Measurements from ENCODE around the gene VPS35L.

The VPS35L gene, protein sequence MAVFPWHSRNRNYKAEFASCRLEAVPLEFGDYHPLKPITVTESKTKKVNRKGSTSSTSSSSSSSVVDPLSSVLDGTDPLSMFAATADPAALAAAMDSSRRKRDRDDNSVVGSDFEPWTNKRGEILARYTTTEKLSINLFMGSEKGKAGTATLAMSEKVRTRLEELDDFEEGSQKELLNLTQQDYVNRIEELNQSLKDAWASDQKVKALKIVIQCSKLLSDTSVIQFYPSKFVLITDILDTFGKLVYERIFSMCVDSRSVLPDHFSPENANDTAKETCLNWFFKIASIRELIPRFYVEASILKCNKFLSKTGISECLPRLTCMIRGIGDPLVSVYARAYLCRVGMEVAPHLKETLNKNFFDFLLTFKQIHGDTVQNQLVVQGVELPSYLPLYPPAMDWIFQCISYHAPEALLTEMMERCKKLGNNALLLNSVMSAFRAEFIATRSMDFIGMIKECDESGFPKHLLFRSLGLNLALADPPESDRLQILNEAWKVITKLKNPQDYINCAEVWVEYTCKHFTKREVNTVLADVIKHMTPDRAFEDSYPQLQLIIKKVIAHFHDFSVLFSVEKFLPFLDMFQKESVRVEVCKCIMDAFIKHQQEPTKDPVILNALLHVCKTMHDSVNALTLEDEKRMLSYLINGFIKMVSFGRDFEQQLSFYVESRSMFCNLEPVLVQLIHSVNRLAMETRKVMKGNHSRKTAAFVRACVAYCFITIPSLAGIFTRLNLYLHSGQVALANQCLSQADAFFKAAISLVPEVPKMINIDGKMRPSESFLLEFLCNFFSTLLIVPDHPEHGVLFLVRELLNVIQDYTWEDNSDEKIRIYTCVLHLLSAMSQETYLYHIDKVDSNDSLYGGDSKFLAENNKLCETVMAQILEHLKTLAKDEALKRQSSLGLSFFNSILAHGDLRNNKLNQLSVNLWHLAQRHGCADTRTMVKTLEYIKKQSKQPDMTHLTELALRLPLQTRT

DNA sequence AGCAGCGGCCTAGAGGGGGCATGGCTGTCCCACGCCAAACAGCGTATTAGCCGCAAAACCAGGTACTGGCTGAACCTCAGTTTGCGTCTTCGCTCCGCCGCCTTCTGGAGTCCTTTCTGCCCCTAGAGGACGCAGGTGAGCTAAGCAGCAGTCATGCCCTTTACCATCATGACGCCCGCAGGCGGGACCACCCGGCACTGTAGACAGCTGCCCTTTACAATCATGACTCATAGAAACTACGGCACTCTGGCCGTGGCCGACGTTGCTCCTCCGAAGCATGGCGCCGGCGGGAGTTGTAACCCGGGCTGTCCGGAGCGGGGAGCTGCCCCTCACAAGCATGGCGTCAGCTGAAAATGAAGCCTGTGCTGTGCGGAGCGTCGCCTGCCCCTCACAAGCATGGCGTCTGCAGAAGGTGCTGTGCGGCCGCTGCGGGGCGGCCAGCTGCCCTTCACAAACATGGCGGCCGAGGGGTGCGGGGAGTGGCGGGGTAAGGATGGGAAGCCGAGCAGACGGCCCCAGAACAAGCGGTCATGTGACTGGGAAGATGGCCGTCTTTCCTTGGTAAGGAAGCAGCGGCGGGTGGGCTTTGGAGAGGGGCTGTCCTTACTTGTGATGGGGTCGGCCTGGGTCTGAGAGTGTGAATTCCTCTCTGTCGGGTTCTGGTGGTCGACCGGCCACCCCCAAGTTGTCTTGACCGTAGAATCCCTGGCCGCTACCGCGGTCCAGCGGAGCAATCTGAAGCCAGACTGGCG, at the start of gene VPS35L:
Gene VPS35L (plus strand): TSS at position 518 of the 752 bp plus-strand sequence. CDS start 27 bp downstream, at position 545.
- peak; percentile 99 for DNase-seq

DNA sequence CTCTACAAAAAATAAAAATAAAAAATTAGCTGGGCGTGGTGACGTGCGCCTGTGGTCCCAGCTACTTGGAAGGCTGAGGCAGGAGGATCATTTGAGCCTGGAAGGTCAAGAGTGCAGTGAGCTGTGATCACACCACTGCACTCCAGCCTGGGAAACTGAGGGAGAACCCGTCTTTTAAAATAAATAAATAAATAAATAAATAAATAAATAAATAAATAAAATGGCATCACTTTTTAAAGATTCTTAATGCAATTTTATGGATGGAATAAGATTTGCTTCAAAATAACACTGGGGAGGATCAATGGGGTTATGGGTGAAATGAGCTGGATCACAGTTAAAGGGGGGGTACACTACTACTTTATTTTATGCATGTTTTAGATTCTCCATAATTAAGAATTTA, 48.5 kb upstream of the VPS35L start:
- DNase-seq = no peak

DNA sequence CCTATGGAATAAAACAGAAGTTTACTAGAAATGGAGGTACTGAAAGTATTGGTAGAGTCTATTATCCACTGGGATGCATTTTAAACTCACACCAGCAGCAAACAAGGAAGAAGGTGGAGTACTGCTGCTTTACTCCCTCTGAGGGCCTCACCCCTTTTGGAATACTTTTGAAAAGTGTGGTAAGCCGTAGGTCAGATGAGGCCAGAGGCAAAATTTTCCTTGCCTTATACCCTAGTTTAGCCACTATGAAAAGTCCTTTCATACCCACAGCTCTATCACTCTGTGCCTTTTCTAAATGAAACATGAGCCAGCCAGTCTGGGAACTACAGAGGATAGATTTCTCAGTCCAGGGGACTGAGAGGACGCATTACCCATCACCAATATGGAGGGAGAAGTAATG, 47.6 kb upstream of the VPS35L start:
- no peak for DNase-seq

DNA sequence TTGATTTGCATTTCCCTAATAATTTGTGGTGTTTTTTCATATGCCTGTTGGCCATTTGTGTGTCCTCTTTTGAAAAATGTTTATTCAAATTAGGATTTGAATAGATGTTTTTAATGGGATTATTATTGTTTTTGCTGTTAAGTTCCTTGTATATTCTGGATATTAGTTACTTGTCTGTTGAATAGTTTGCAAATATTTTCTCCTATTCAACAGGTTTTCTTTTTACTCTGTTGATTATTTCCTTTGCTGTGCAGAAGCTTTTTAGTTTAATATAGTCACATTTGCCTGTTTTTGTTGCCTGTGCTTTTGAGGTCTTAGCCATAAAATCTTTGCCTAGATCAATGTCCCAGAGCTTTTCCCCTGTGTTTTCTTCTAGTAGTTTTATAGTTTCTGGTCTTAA, 43.2 kb upstream of the VPS35L start:
- no peak for DNase-seq

DNA sequence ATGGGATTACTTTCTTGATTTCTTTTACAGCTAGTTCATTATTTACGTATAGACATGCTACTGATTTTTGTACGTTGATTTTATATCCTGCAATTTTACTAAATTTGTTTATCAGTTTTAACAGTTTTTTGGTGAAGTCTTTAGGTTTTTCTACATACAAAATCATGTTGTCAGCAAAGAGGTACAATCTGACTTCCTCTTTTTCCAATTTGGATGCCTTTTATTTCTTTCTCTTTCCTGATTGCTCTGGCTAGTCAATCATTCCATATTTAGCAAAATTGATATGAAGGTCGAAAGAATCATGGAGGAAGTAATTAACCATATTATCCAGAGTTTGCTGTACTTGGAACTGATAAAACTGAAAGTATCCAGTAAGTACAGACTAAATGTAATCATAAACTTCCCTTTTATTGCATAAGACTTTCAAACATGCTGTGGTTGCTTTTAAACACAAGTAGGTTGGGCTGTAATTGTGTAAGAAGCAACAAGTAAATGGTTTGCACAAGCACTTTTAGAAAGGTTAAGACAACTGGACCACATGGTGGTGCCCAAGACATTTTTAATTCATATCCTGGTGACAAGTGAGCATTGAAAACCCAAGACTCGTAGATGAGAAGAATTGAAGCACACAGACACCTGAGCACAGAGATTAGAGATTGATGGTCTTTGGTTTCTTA, 42.0 kb upstream of the VPS35L start:
- no peak for DNase-seq

DNA sequence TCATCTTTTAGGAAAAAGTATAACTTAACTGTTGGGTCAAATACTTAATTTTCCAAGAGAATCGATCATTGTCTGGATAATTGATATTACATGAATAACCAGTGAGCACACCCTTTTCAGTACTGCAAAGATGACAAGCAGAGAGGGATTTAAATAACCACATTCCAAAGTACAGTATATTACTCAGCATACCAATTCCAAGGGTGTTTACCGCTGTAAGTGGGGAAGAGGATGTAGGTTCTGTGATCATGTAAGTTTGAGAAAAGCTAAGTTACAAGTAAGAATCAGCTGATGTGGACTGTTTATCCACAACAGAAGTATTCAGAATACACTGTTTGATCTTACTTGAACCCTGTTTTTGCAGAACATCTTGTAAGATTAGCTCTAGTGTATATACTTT, 39.7 kb upstream of the VPS35L start:
- DNase-seq = no peak

DNA sequence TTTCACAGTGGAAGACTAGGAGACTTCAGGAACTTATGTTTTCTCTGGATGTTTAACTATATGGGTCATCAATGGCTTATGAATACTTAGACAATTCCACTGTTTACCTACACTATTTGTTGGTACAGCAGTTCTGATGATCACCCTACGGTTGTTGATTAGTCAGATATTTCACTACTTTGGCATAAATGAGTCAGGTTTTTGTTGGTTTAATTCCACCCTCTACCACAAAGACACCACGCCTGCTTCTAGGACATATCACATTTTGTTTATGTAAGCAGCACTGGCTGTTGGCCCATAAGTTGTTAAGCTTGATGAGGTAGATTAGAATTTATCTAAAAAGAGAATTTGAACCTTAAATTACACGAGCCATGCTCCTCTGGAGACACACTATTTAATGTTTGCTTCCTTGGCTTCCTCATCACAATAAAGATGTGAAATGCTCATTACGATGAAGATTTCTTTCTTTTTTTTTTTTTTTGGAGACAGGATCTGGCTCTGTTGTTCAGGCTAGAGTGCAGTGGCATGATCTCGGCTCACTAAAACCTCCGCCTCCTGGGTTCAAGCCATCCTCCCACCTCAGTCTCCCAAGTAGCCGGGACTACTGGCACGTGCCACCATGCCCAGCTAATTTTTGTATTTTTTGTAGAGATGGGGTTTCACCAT, 37.9 kb upstream of the VPS35L start:
- no peak for DNase-seq

DNA sequence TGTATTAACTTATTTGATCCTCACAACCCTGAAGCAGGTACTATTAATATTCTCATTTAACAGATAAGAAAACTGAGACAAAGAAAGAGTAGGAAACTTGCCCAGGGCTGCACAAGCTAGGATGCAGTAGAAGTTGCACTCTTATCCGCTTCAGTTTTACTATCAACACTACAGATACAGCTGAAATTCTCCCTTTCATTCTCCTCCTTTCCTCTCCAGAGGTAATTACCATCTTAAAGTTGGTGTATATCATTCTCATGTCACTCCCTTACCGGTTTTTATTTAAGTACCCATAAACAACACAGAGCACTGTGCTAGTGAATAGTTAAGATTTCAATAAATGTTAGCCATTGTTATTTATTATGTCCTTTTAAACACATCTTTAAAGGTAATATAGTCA, 37.1 kb upstream of the VPS35L start:
- DNase-seq = no peak

DNA sequence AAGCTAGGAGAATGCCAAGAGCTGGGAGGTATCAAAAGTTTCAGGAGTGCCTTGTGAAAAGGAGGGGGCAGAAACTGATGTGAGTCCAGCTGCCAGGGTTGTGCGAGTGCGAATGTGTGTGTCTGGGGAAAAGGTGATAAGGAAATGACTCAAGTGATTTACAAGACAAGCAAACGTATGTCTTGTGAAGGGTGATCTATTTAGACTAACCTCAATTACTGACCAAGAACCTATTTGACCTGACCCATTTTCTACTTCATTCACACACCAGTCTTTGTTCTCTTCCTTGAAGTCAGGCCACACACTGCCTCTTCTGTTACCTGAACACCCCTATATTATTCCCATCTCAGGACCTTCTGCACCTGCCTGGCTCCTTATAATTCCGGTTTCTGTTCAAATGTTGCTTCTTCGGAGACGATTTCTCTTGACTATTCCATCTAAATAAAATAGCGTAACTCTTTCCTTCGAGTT, 34.6 kb upstream of the VPS35L start:
- peak; percentile 24 for DNase-seq

DNA sequence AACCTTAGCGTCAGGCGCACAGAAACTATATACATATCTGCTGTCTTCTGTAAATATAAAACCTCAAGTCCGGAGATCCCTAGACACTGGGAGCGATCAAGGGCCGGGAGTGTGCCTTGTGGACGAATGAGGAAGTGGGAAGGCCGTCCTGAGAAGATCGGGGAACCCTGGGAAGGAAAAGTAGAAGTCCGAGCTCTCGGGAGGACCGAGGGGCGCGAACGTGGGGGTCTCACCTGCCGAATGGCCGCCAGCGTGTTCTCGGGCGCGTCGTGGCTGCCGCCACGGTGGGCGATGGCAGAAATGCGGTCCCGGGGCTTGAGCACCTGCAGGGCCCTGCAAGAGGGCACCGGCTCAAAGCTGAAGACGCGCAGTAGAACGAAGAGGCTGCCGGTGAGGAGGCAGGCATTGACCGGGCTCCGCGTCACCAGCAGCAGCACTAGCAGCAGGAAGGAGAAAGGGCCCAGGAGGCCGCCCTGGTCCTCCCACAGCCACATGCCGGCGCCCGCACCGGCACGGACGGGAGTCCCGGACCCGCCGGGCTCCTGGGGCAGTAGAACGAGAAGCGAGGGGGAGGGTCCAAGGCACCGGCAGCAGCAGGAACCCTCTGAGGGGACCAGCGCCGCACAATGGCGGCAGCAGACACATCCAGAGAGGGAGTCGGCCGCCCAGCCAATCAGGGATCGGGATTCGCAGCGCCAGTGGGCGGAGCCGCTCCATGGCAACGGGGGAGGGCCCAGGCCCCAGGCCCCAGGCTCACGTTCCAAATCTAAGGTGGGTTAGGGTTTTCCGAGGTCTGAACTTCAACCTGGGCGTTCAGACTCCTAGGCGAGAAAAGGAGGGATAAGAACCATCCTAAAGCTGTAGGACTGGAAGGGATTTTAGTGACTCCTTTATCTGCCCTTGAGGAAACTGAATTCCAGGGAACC, 33.8 kb upstream of the VPS35L start, which contains the start of gene GDE1:
Gene GDE1 (minus strand): TSS at position 628 of the 926 bp plus-strand sequence. CDS start 134 bp downstream, at position 494.
- DNase-seq = peak; percentile 97

DNA sequence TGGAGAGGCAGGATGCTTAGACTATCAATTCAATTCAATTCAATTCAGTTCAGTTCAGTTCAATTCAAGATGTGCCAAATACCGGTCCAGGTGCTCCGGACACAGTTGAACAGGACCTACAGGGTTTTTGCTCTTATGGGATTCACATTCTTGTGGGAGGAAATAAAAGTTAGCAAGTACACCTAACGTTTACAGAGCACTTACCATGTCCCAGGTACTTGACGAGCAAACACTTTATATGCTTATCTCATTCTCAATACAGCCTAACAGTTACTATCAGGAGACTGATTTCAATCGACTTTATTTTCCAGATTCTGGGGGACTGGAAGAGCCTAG, 33.1 kb upstream of the VPS35L start:
- DNase-seq = peak; percentile 42

DNA sequence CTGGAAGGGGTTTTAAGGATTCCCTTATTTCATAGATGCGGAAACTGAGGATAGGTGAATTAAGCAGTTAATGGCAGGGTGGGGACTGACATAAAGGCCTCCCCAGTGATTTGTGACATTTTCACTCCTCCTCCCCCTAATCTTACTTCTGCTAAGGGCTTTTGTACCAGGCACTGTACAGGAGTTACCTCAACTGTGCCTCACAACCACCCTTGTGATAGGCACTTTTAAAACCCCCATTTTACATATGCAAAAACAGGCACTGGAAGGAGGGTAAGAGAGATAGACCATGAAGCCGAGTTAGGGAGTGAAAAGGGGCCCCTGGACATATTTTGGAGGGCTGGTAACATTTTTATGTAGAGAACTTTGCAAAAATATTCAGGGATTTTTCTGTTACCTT, 32.7 kb upstream of the VPS35L start:
- peak; percentile 25 for DNase-seq

DNA sequence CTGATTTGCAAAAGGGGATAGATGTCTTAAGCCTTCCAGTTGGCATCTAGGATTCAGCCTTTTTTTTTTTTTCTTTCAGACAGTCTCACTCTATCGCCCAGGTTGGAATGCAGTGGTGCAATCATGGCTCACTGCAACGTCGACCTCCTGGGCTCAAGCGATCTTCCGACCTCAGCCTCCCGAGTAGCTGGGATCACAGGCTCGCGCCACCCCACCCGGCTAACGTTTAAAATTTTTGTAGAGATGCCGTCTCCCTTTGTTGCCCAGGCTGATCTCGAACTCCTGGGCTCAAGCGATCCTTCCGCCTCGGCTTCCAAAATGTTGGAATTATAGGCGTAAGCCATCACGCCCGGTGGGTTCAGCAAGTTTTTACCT, 32.3 kb upstream of the VPS35L start:
- DNase-seq = no peak

DNA sequence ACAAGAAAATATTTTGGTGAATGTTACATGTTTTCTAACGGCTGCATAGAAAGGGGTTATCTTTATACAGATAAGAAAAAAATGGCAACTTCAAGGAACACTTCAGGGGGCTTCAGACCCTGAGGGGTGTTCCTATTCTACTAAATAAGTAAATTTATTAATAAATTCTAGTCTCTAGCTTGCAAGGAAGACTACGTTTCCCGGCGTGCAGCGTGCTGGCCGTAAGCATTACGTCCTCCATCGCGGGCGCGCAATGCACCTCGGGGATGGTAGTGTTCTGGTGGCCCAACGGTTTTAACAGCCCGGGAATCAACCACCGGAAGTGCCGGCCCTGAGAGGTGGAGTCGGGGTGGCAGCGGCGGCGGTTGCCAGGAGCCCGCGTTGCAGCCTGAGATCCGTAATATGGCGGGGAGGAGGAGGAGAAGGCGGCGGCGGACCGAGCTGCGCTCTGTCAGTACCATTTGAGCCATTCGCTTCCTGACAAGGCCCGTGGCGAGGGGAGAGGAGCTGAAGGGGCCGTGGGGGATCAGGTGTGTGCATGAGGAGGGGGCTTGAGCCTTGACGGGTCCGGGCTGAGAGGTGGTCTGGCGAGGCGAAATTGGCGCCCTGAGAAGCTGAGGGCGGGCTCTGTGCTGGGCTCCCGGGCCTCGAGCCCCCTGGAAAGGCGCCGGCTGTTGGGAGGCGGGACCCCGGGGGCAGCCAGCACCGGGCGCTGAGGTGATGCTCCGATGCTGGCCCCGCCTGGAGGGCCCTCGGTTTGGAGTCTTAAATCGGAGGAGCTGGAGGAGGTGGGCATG, 31.7 kb upstream of the VPS35L start, which contains the start of gene CCP110:
Gene CCP110 (plus strand): TSS at position 384 of the 797 bp plus-strand sequence. CDS start 3,940 bp downstream, outside the sequence.
- DNase-seq = peak; percentile 98

DNA sequence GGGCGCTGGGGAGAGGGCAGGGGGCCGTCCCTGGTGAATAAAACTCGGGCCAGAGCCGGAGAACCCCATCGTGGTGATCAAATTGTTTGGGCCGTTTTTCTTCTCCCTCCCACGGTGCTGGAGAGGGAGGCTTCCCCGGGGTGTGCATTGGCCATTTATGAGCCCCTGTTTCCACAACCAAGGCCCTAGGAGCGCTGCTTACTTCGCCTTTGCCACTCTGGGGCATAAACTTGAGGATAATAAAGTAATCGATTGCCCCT, 31.2 kb upstream of the VPS35L start:
- peak; percentile 54 for DNase-seq

DNA sequence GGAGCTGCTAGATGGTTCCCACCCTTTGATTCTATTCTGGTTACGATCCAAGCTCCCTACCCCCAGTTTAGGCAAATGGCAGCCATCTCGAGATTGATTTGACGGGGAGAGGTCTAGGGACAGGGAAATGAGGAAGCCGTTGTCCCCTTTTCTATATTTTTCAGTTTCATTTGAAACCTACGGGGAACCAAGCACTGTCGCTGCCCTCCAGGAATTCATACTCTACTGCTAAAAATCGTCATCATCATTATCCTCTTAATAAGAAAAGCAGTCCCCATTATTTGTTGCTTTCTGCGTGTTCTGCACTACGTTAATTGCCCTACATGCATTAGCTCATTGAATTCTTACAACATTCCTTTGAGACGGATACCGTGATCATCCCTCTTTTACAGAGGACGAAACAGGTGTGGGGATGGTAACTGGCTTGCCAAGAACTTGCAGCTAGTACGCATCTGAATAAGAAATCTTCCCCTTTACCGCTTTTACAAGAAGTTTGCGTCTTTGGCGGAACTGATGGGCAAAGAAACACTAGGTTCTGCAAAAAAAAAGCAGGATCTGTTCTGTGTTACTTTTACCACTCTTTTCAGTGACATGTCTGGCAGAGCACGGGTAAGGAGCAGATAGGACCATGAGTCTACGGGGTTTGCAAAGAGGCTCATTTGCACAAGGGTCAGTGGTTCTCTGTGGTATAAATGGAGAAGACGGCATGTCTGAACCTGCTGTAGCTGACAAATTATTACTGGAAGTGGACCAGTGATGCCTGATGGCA, 30.7 kb upstream of the VPS35L start:
- peak; percentile 57 for DNase-seq

DNA sequence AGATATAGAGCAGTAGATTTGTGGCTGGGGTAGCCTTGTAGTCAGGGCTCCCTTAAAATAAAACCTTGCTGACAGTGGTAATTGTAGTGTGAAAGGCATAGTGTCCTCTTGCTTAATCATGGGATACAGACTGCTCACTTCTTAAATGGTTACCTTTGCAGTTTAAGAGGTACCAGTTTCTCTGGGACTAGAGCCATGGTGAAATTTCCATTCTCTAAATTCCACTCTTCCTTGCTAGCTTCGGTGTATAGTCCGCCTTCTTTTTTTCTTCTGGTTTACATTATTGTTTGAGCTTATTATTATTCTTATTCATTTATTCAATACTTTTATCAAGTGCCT, 30.1 kb upstream of the VPS35L start:
- no peak for DNase-seq

DNA sequence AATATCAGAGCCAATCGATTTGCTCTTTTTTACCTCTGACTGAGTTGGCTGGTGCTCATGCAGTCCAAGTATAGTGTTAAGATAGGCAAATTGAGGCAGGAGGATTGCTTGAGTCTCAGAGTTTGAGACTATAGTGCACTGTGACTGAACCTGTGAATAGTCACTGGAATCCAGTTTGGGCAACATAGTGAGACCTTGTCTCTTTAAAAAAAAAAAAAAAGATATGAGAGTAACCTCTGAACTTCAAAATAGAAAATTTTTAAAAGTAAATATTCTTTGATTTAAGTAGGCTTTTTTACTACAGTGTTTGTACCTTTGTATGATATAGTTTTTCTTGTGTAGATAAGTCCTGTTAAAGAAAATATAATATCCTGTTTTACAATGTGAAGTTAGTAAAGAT, 28.3 kb upstream of the VPS35L start:
- DNase-seq = no peak

DNA sequence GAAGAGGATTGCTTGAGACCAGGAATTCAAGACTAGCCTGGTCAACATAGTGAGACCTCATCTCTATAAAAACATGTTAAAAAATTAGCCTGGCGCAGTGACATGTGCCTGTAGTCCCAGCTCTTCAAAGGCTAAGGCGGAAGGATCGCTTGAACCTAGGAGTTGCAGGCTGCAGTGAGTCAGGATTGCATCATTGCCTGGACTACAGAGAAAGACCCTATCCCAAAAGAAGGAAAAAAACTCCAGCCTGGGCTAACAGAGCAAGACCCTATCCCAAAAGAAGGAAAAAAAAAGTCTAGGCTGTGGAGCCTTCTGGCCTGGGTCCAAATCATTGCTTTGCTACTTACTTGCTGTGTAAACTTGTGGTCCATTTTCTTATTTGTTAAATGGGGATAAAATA, 26.8 kb upstream of the VPS35L start:
- no peak for DNase-seq
